ENCODE data around the gene TP53BP1.

TP53BP1 gene

DNA sequence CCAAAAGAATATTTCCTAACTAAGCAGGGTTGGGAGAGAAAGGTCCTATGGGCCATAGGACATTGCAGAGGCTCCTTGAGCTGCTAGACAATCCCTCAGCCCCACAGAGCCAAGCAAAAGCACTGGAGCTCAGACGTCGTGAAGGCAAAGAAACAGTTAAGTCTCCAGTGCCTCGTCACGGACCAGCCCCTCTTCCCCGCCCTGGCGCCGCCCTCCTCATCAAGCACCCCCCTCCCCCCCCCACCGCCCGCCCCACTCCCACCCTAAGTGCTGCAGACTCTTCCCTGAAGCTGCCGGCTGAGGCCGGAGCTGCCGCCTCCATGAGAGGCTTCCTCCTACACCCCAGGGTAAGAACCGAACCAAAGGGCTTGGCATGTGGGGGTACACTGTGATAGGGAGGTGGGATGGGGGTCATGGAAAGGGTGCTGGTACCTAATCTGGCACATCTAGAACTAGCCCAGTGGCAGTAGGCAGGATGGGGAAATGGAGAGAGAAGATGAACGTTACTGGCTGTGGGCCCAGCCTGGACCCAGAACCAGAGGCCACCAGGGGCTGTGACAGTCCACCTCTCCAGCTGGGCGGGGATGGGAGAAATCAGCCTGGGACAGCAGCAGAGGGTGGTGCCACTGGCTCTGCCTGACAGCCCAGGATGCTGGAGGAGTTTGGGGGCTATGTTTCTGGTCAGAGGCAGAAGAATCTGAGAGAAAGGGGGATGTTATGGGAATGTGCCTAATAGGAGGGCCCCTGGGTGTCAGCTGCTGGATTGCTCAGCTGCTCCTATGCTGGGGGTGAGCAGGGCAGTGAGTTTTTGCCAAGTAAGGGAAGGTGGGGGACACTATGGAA lies 24.6 kb upstream of the TP53BP1 start, which contains the start of gene MAP1A:
MAP1A (plus strand) TSS at position 255 of the 843 bp plus-strand sequence. CDS start 3,866 bp downstream, outside the sequence.
- DNase-seq = no peak

DNA sequence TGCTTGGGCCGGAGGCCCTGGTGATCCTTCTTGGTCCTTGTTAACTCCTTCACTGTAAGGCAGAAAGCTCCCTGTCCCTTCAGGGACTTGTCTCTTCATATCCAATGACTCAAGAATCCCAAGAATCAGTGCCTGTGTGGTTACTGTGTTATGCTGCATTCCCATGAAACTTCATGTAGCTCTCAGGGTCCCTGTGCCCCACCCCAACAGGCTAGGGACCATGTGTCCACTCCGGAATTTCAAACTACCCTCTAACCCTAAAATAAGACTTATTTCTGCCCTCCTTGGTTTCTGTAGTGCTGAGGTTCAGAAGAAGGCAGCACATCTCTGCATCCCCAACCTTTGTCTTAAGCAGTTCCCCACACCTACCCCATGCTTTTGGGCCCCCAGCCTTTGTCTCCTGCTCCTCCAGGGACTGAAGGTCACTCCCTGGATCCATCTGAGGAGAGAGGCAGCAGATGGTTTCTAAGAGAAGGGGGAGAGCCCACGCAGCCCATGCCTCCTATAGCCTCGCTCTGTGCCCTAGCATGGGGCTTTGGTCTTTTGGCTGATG lies 23.9 kb upstream of the TP53BP1 start:
- DNase-seq = no peak

DNA sequence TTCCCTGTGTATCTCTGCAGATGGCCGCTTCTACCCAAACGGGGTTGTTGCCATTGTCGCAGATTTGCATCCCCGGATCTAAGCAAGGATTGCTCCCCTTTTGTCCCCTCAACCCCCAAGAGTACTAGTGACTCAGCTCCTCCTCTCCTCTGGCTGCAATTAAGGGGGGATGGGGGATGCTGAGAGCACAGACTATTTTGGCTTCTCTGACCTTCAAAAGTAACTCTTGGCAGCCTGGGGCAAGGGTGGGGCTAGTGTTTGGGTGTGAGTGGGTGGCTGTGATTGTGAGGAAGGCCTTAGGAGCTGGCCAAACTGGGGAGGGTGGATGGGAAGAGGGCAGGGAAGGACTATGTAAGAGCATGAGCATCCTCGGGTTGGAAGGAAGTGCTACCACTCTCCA lies 23.2 kb upstream of the TP53BP1 start:
- no peak for DNase-seq

DNA sequence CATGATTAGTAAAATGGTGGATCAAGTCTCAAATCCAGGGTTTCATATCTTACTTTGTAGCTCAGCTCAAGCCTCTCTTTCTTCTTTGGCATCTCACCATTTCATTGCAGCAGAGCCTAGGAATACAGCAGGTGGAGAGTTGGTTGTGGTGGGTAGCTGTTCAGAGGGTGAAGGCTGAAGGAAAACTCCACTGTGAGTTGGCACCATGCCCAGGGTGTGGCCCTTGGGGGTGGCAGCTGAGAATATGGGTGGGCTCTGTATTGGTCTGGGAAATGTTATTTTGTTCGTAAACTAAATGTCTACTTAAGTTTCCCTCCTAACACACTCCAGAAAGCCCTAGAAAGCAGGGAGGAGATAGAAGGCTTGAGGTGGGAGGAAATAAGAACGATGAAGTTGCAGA lies 22.8 kb upstream of the TP53BP1 start:
- DNase-seq = no peak

DNA sequence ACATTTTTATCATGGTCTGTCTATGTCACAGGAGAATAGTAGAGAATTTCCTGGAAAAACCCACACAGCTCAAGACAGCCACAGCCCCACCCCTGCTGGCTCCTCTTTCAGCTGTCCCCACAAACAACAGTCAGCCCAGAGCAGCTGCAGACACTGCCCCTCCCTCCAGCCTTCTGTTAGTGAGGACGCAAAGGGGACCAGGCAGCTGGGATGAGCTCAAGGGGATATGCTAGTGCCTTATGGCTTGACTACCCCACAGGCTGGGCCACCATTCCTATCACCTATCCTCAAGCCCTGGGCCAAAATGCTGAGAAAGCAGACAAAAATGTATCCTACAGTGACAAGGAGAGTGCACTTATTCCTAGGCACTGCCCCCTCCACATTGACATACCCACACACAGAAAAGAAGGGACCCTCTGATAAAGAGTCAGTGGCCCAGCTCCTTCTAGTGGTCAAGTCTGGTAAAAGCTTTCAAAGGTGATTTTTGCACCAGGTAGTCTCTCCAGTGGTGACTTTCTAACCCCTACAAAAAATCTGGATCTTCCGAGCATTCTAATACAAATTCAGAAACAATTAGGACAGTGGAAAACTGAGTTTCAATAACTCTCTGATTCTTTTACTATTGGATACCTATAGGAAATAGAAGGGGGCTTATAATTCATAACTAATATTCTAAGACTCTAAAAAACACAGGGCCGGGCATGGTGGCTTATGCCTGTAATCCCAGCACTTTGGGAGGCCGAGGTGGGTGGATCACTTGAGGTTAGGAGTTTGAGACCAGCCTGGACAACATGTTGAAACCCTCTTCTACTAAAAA lies 21.5 kb upstream of the TP53BP1 start:
- no peak for DNase-seq

DNA sequence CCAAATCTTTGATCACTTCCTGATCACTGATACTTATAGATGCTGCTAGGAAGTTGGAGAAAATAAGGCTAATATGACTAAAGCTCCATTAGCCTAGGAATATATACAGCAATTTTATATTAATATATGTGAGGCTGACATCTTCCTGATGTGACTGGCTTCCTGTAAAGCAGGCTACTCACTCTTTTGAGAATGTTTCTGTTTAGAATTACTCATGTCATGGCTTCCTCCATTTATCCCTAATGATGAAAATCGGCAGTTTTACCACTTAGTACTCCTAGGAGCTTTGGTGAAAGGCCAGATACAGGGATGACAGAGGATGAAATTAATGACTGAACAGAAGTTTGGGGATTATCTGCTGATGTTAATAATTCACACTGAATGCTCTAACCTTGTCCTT lies 20.6 kb upstream of the TP53BP1 start:
- no peak for DNase-seq

DNA sequence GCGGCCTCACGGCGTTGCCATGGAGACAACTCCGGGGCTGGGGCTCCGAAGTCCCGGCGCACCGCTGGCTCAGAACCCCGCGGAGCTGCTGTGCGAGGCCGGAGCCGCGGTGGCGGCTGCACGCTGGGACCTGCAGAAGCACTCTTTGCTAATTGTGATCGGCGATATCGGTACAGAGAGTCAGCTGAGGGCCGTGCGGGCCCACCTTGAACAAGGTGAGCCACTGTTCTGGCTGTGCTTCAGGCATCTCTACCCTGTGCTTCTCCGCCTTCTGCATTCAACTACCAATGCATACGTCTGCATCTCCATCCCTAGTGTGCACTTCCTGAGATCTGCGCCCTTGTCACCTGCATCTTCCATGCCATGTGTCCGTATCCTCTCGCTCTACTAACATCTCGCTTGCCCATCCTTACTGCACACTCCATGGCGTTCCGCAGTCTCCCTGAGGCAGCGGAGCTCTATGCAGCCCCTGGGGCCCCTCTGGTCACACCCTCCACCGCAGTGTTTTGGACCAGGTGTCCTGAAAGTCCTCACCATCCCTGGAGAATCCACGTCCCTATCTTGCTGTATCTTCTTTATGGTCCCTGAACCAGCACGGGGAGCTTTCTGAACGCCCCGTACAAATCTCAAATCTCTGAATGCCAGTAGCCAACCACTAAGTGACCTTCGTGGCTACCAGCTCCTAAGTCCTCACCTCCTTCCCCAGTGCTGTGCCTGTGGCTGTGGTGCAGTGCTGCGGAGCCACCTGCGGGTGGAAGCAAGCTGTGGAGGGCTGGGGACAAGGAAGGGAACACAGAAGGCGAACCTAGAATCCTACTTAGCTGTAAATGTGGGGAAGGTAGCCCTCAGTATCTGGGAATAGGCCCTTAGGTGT lies 18.3 kb upstream of the TP53BP1 start:
- no peak for DNase-seq

DNA sequence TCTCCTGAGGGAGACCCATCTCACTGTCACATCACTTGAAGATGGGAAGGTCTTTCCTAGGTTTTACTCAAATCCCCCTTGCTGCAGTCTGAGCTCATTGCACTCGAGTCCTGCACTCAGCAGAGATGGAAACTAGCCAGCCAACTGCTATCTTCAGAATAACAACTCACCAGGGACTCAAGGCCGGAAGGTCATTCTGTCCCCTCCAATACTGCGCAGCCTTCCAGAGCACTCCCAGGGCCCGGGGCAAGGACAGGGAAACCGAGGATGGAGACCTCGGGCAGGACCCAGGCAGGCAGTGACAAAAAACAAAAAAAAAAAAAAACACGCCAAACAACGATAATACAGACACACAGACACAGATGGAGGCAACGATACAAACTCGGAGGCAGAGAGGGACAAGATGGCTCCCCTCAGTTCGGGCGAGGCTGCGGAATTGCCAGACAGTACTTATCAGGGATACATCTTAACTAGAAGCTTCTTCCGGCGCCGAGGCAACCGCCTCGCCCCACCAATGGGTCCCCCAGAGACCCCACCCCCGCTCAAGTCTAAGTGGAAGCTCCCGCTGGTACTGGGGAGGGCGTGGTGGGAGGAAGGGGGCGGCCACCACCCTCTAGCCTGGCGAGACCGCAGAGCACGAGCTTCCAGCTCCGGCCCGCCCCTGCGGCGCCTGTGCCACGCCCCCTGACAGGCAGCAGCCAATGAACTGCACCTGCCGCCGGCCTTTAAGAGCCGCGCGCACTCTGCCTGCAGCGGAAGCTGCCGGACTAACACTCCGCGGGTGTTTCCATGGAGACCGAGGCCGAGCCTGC lies 17.4 kb upstream of the TP53BP1 start:
- peak; percentile 97 for DNase-seq

DNA sequence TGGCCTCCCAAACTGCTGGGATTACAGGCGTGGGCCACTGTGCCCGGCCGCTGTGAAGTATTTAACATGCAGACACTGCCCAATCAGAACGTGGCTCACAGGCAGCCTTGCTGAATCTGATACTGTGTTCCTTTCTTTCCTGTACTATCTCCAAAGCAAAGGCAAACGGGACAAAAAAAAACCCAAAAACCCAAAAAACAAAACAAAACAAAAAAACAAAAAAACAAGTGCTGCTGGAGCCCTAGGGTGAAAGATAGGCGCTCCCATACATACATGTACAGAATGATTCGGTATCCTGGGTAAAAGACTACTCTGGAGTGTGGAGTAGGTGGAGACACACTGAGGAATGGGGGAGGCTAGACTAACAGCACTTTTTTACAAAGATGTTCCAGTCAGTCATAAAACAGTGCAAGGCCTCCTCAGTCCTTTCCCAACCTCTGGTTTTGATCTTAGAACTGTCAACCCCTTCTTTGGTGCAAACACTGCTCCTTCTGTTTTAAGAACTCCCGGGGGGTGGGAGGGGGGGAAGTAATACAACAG lies 16.8 kb upstream of the TP53BP1 start:
- no peak for DNase-seq

DNA sequence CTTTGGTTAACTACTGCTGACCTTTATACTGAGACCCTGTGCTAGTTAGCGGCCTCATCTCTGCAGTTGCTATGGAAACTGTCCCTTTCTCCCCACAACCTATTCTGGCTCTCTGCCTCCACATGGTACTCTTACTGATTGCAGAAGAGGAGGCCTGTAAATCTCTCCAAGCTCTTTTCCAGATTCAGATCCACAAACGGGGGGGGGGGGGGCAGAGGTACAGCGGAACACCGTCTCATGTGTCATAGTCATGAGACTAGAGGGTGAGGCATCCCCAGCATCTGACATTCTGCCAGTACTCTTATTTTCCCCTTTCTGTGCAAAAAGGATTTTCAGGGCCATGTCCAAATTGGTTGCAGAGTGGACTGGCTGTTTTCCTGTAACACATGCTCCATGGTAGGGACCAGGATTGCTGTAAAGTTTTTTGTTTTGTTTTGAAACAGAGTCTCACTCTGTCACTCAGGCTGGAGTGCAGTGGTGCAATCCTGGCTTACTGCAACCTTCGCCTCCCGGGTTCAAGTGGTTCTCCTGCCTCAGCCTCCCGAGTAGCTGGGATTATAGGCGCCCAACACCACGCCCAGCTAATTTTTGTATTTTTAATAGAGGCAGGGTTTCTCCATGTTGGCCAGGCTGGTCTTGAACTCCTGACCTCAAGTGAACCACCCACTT lies 16.2 kb upstream of the TP53BP1 start:
- no peak for DNase-seq

DNA sequence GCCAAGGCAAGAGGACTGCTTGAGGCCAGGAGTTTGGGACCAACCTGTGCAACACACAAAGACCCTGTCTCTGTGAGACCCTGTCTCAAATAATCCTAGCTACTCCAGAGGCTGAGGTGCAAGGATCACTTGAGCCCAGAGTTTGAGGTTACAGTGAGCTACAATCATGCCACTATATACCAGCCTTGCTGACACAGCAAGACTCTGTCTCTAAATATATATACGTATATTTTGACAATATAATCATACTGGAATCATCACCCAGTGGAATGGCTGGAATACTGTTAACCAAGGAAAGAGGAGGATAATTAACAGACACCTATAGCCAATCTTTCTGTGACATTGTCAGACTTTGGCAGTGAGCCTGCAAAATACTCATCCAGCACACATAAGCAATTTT lies 15.5 kb upstream of the TP53BP1 start:
- DNase-seq = no peak

DNA sequence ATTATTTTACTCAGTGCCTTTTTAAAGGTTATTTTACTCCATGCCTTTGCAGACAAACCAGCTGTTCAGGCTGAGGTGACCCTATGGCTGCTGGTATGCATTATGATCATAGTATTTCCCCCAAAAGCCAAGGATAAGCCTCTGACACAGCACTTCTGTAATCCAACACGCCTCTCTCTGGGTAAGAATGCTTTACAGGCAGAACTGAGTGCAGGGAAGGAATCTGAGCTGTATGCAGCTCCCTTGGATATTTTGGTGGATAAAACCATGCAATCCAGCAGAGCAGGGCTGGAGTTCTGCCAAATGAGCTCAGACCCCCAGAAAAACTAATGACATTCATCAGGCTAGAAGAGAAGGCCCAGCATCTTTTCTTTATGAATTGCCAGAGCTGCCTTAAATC lies 12.8 kb upstream of the TP53BP1 start:
- DNase-seq = no peak

DNA sequence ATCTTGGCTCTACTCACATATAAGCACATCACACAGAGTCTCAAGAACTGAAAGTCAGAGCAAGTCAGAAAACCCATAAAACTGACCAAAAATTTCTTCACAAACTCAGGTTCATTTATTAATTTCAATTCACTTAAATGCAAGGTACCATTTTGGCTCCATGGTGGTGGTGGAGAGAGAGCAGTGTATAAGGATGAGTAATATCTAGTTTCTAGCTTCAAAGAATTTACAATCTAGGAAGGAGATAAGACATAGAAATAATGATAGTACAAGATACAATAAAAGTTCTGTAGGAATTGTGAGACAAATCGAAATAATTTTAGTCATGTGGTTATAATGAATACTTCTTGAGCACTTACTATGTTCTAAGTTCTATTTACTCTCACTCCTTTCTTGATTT lies 6.7 kb upstream of the TP53BP1 start:
- DNase-seq = no peak

DNA sequence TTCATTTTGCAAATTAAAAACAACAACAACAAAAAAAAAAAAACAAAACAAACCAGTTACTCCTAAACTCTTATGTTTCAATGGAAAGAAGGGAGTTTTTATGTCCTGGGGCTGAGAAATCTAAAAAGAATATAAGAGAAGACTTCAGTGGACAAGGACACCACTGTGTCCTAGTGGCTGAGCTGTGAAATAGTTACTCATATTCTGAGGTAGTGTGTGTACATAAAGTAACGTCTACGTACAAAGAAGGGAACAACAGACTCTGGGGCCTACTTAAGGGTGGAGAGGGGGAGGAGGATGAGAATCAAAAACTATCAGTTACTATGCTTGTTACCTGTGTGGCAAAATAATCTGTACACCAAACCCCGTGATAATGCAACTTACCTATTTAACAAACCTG lies 6.0 kb upstream of the TP53BP1 start:
- DNase-seq = no peak

DNA sequence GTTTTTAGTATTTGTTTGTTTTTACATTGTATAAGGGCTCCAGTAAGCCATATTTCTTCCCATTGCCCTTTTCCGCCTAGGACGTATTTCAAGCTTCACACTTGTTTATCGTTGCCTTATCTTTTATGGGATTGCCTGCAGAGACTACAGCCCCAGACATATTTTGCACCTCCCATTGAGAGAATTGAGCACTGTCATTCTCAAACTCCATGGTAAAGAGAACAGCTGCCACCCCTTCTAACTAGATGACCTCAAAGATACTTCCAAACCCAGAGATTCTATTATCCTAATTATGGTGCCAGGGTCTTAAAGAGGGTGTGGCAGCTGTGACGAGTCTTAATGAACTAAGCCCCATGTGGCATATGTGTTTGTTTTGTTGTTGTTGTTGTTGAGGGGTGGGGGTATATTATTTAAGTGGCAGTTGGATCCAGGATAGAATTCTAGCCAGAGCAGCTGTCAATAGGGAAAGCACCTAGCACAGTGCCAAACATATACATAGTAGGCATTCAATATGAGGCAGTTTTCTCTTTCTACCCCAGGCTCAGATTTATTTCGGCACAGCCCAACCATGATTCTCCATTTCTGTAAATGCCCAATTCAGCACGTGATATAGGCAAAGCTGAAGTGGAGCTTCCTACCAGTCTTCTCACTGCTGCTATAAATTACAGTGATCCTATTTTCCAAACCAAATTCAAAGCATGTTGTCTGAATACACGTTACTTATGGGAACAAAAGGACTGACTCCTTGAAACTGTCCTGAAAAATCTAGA lies 932 bp upstream of the TP53BP1 start:
- no peak for DNase-seq

DNA sequence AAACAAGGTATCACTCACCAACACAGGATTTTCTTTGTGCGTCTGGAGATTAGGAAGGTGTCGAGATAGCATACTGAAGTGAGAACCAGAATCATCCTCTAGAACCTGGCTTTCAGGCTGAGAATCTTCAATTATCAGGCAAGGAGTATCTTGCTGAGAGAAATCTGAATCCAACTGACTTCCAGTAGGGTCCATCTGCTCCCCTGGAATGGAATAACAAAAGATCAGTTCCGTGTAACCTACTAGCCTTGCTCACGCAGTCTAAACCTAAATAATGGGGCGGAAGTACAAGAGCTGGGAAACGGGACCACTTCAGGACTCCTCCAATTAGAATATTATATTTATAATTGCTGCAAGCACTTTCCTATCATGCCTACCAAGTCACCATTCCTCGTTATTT lies 690 bp downstream of the TP53BP1 start:
- DNase-seq = no peak

DNA sequence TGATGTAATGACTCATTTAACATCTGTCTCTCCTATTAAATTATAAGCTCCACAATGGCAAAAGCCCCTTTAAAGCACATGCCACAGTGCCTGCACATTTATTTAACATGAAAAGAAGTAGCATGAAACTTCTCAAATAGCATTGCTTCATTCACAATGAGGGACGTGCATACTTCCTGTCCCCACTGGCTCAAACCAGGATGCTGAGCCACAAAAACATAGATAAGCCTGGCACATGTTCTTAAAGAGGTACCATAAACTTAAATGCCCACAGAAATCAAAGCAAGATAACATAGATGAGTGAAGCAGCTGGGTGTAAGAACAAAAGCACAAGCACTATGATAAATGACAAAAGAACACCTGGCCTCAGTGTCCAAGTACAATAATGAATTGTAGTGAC lies 3.8 kb downstream of the TP53BP1 start:
- DNase-seq = no peak

DNA sequence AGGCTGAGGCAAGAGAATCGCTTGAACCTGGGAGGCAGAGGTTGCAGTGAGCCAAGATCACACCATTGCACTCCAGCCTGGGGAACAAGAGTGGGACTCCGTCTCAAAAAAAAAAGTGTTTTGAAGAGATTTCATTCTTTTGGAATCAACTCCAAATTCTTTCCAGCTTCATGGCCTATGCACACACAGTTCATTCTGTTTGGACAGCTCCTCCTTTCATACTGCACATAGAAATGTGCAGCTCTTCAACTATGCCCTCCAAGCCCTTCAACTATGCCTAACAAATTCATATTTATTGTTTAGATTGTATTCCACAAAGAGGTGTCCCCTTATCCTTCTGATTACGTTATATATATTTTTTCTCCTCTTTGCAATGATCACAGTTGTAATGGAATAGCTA lies 4.2 kb downstream of the TP53BP1 start:
- no peak for DNase-seq

DNA sequence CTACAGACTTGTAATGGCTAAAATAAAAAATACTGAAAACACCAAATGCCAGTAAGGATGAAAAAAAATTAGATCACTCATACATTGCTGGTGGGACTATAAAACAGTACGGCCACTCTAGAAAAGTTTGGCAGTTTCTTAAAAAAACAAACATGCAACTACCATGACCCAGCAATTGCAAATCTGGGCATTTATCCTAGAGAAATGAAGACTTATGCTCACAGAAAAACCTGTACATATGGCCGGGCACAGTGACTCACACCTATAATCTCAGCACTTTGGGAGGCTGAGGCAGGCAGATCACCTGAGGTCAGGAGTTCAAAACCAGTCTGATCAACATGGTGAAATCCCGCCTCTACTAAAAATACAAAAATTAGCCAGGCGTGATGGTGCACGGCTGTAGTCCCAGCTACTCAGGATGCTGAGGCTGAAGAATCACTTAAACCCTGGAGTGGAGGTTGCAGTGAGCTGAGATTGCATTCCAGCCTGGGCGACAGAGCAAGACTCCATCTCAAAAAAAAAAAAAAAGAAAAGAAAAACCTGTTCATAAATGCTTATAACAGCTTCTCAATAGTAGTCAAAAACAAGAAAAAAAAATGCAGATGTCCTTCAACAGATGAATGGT lies 5.6 kb downstream of the TP53BP1 start:
- DNase-seq = no peak

DNA sequence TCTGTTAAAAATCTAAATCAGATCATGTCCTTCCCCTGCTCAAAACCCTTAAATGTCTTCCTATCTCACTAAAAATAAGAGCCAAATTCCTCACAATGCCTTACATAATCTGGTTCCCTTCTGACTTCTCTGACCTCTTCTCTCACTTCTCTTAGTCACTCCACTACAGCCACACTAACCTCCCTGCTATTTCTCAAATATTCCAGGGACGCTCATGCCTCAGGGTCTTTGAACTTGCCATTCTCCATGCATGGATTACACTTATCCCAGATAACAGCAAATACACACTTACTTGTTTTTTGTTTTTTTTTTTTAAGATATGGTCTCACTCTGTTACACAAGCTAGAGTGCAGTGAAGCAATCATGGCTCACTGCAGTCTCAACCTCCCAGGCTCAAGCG lies 8.5 kb downstream of the TP53BP1 start:
- DNase-seq = no peak
